PC-3 (cell line): ENCODE results near the gene KCNG1. TPM values are rescaled to one million over a fixed set of nuclear protein-coding genes. Genes with fewer than 3 reads are reported as not detected.

ENCODE experiments used
- ATAC-seq: fragments of 200-7000 bp; cut with Tn5 transposase; 2 replicates; pipeline ENCODE4 v1.9.1; 2020; ENCODE audit warnings: mild to moderate bottlenecking, moderate library complexity
- BruUV-seq: library from RNA; stranded (reverse); fragments of 400-500 nt; replicated peaks from 2 replicates; lab custom pipeline; 2021; lab: Mats Ljungman, UMichigan
- CTCF ChIA-PET: fragments of 300-600 bp; sonication (Branson Sonifier 250); formaldehyde crosslinking; loops from one replicate; lab custom pipeline; 2022; ENCODE audit warnings: antibody characterized with exemption; lab: Charles Lee
- POLR2A ChIA-PET: fragments of 300-600 bp; sonication (Branson Sonifier 250); formaldehyde crosslinking; loops from one replicate; lab custom pipeline; 2022; ENCODE audit warnings: antibody characterized with exemption; ENCODE audit not compliant: unreplicated experiment; lab: Charles Lee
- DNase-seq: peaks from one replicate; pipeline ENCODE4 v3.0.0-alpha.2; 2015
- H2AFZ ChIP-seq: fragments of 300-600 bp; sonication (generic); 2 replicates; pipeline ENCODE4 v1.6.0; 2016; ENCODE audit warnings: antibody characterized with exemption, low read length
- H3F3A ChIP-seq: fragments of 300-600 bp; sonication (generic); one replicate; pipeline ENCODE4 v1.6.0; 2017; ENCODE audit warnings: antibody characterized with exemption, low read length, control low read depth, mild to moderate bottlenecking; ENCODE audit not compliant: unreplicated experiment
- H3K27ac ChIP-seq: fragments of 300-600 bp; sonication (generic); 2 replicates; pipeline ENCODE4 v1.5.1; 2016; ENCODE audit warnings: mild to moderate bottlenecking, low read length
- H3K27me3 ChIP-seq: fragments of 300-600 bp; sonication (generic); 2 replicates; pipeline ENCODE4 v1.6.1; 2016; ENCODE audit warnings: low read length, mixed read lengths
- H3K36me3 ChIP-seq: fragments of 300-600 bp; sonication (generic); 2 replicates; pipeline ENCODE4 v1.6.1; 2016; ENCODE audit warnings: low read depth, mixed run types, low read length, mixed read lengths
- H3K4me1 ChIP-seq: fragments of 300-600 bp; sonication (generic); 2 replicates; pipeline ENCODE4 v1.5.1; 2016; ENCODE audit warnings: low read length; ENCODE audit not compliant: insufficient read depth
- H3K4me2 ChIP-seq: fragments of 300-600 bp; sonication (generic); 2 replicates; pipeline ENCODE4 v1.6.0; 2016; ENCODE audit warnings: low read length
- H3K4me3 ChIP-seq: fragments of 300-600 bp; sonication (generic); 2 replicates; pipeline ENCODE4 v1.5.1; 2016; ENCODE audit warnings: mild to moderate bottlenecking, low read length, mixed read lengths
- H3K79me2 ChIP-seq: fragments of 300-600 bp; sonication (generic); 2 replicates; pipeline ENCODE4 v1.6.1; 2017; ENCODE audit warnings: low read length, mixed read lengths
- H3K9ac ChIP-seq: fragments of 300-600 bp; sonication (generic); 2 replicates; pipeline ENCODE4 v1.6.0; 2016; ENCODE audit warnings: mild to moderate bottlenecking, low read length
- H3K9me2 ChIP-seq: fragments of 300-600 bp; sonication (generic); replicated peaks from 2 replicates; pipeline ENCODE4 v1.6.1; 2016; ENCODE audit warnings: mixed run types, low read length, mixed read lengths
- H3K9me3 ChIP-seq: fragments of 300-600 bp; sonication (generic); 2 replicates; pipeline ENCODE4 v1.6.1; 2016; ENCODE audit warnings: low read length, mixed read lengths
- H4K20me1 ChIP-seq: fragments of 300-600 bp; sonication (generic); 2 replicates; pipeline ENCODE4 v1.6.1; 2016; ENCODE audit warnings: low read length, mixed read lengths
- EZH2 ChIP-seq: fragments of 300-600 bp; sonication (generic); IDR thresholded peaks from one replicate; pipeline ENCODE4 v1.6.1; 2017; ENCODE audit warnings: antibody characterized with exemption, mild to moderate bottlenecking, low read length; ENCODE audit not compliant: unreplicated experiment
- EZH2phosphoT487 ChIP-seq: fragments of 300-600 bp; sonication (generic); IDR thresholded peaks from 2 replicates; pipeline ENCODE4 v1.6.1; 2018; ENCODE audit warnings: mild to moderate bottlenecking, antibody characterized with exemption, low read length, borderline replicate concordance
- intact Hi-C: fragments of 100-400 bp; cut with micrococcal nuclease; formaldehyde crosslinking; loops from 2 replicates; pipeline ENCODE4 v1.9.0; 2023
- total RNA-seq: library from RNA; depleted of rRNA; stranded (reverse); fragments of >200 nt; gene quantifications from 2 replicates; pipeline ENCODE4 v1.2.3, GENCODE V29; 2014
- TF ChIP-seq, protein P1 (sequence below): fragments of 300-600 bp; sonication (generic); conservative IDR thresholded peaks from 2 replicates; pipeline ENCODE4 v1.5.1; 2017; ENCODE audit warnings: antibody characterized with exemption, low read depth, mild to moderate bottlenecking, low read length

The KCNG1 gene
- total RNA-seq, 1 experiment from 2014 or later: 61.5 TPM

DNA sequence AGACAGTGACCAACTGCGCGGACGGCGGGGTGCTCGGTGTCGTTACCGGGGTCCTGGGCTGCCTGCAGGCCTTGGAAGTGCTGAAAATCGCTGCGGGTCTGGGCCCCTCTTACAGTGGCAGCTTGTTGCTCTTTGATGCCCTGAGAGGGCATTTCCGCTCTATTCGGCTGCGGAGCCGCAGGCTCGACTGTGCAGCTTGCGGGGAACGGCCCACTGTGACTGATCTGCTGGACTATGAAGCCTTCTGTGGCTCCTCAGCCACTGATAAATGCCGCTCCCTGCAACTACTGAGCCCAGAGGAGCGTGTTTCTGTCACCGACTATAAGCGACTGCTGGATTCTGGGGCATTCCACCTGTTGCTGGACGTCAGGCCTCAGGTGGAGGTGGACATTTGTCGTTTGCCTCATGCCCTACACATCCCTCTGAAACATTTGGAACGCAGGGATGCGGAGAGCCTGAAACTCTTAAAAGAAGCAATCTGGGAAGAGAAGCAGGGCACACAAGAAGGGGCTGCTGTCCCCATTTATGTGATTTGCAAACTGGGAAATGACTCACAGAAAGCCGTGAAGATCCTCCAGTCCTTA lies 63.3 kb downstream of the KCNG1 start:
- Histone ChIP-seq H3F3A (no peaks in the 10 kb centered on the region), H3K4me2 (peak overlapping the region; percentile 95), H4K20me1 (peaks cover 43% of the 10 kb centered on the region), H3K27me3 (no peaks in the 10 kb centered on the region), H3K79me2 (peaks cover 75% of the 10 kb centered on the region), H2AFZ (peak overlapping the region; percentile 77; the same call in 1 of the 2 replicates), H3K9me3 (no peaks in the 10 kb centered on the region), H3K27ac (peak overlapping the region; percentile 80), H3K9ac (peak overlapping the region; percentile 87), H3K4me3 (peak overlapping the region; percentile 92), H3K4me1 (peaks cover 39% of the 10 kb centered on the region), H3K36me3 (peaks cover 19% of the 10 kb centered on the region), H3K9me2 (no peaks in the 10 kb centered on the region)
- ChIA-PET POLR2A (interaction anchor here (0.8 kb wide), 1 partner anchor 165 kb away, joined by 5 read pairs; the partner anchor contains the start of gene BCAS4), CTCF (no interaction called here)
- peak; percentile 33 for DNase-seq
- intact Hi-C loops: no loop called here
- no peak for TF ChIP-seq EZH2
- no peak for TF ChIP-seq EZH2phosphoT487
- TF ChIP-seq, protein P1, sequence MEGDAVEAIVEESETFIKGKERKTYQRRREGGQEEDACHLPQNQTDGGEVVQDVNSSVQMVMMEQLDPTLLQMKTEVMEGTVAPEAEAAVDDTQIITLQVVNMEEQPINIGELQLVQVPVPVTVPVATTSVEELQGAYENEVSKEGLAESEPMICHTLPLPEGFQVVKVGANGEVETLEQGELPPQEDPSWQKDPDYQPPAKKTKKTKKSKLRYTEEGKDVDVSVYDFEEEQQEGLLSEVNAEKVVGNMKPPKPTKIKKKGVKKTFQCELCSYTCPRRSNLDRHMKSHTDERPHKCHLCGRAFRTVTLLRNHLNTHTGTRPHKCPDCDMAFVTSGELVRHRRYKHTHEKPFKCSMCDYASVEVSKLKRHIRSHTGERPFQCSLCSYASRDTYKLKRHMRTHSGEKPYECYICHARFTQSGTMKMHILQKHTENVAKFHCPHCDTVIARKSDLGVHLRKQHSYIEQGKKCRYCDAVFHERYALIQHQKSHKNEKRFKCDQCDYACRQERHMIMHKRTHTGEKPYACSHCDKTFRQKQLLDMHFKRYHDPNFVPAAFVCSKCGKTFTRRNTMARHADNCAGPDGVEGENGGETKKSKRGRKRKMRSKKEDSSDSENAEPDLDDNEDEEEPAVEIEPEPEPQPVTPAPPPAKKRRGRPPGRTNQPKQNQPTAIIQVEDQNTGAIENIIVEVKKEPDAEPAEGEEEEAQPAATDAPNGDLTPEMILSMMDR: no peak
- ATAC-seq: peak; percentile 4; the same call in 1 of the 2 replicates
- BruUV-seq: no TSS peak

DNA sequence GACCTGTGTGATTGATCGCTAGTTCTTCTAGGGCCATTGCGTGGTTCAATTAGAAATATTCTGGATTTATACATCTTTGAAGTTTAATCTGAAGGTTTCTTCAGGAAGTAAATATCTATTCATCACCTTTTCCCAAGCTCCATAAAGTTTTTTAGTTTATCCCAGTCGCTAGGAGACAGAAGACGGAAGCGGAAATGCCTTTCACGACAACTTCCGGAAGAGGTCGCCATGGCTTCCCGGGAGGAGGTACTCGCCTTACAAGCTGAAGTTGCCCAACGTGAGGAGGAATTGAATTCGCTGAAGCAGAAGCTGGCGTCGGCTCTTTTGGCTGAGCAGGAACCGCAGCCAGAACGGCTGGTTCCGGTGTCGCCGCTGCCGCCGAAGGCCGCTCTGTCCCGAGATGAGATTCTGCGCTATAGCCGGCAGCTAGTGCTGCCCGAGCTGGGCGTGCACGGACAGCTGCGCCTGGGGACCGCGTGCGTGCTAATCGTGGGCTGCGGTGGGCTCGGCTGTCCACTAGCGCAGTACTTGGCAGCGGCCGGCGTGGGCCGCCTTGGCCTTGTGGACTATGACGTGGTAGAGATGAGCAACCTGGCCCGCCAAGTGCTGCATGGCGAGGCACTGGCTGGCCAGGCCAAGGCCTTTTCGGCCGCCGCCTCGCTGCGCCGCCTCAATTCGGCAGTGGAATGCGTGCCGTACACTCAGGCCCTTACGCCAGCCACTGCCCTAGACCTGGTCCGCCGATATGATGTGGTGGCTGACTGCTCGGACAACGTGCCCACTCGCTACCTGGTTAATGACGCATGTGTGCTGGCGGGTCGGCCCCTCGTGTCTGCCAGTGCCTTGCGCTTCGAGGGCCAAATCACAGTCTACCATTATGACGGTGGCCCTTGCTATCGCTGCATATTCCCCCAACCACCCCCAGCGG lies 64.0 kb downstream of the KCNG1 start, which contains the start of gene MOCS3:
Gene MOCS3, plus strand, starts transcription at position 204 of the 928 bp plus-strand sequence. Its CDS starts 25 bp downstream, at position 229.
- ATAC-seq (peak; percentile 74), DNase-seq (peak; percentile 98)
- H2AFZ ChIP-seq: peak within 1 kb of the TSS; percentile 77
- peak within 1 kb of the TSS; percentile 80 for H3K27ac ChIP-seq
- no peaks in the 10 kb centered on the region for H3K9me2 ChIP-seq
- H3K9me3 ChIP-seq: no peaks in the 10 kb centered on the region
- H4K20me1 ChIP-seq: peaks cover 51% of the 10 kb centered on the region
- peak within 1 kb of the TSS; percentile 95 for H3K4me2 ChIP-seq
- no peaks in the 10 kb centered on the region for H3K27me3 ChIP-seq
- peaks cover 39% of the 10 kb centered on the region for H3K4me1 ChIP-seq
- TSS peak; percentile 71 for BruUV-seq
- peak within 1 kb of the TSS; percentile 92 for H3K4me3 ChIP-seq
- peaks cover 26% of the 10 kb centered on the region for H3K36me3 ChIP-seq
- CTCF ChIA-PET: interaction anchor here (1.6 to 1.8 kb wide), 2 partner anchors 23 to 28 kb away, joined by 7 to 8 read pairs; partner anchors contain the start of gene ADNP
- no peaks in the 10 kb centered on the region for H3F3A ChIP-seq
- intact Hi-C loops: loop anchor here (1.0 kb wide), 1 partner anchor 21 kb away; no protein-coding TSS in a partner anchor
- H3K79me2 ChIP-seq: peaks cover 82% of the 10 kb centered on the region
- H3K9ac ChIP-seq: peak within 1 kb of the TSS; percentile 87
- POLR2A ChIA-PET: interaction anchor here (0.5 to 1.4 kb wide), 9 partner anchors 23 to 1046 kb away, joined by 3 to 6 read pairs (median 4); partner anchors contain the start of genes ADNP and BCAS4
- TF ChIP-seq EZH2phosphoT487 (no peak), EZH2 (no peak)
- TF ChIP-seq, protein P1: no peak
